GM21737 (cell line): ENCODE measurements around the gene RIN3.

Experiments used
- ATAC-seq: cut with Tn5 transposase; IDR thresholded peaks from one replicate; pipeline ENCODE4 v1.9.1; 2021; ENCODE audit warnings: mild to moderate bottlenecking, moderate library complexity; ENCODE audit not compliant: unreplicated experiment

The RIN3 gene

GRCh38 chr14:92505826-92506225 is 7.8 kb upstream of the RIN3 start:
- ATAC-seq = no peak

GRCh38 chr14:92506231-92506630 is 7.3 kb upstream of the RIN3 start:
- ATAC-seq = no peak

DNA sequence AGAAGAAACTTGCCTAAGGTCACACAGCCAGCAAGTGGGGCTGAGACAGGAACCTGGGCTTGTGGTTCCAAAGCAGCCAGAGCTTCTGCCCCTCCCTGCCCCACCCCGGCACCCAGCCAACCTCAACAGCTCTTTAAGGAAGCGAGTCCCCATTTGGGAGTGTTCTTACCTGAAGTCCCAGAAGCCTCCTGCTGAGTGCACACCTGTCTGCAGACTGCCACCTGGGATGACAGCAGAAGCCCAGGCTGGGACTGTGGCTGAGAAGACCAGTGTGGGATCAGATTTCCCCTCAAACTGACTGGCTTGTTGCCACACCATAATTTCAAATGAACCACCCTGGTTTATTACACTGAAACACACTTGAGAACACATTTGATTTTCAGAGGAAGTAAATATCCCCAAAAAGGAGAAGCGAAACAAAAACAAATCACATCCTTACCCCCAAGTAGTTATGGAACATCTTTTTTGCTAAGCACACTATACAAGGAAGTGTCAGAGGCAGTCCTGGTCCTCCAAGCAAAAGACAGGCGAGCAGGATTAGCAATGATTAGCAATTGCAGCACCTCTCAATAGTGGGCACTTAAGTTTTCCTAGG is 6.3 kb upstream of the RIN3 start:
- ATAC-seq = peak; percentile 51

GRCh38 chr14:92510972-92511371 is 2.6 kb upstream of the RIN3 start:
- ATAC-seq = no peak

- no peak for ATAC-seq
Observed at GRCh38 chr14:92511453-92512238, 1.9 kb upstream of the RIN3 start.

DNA sequence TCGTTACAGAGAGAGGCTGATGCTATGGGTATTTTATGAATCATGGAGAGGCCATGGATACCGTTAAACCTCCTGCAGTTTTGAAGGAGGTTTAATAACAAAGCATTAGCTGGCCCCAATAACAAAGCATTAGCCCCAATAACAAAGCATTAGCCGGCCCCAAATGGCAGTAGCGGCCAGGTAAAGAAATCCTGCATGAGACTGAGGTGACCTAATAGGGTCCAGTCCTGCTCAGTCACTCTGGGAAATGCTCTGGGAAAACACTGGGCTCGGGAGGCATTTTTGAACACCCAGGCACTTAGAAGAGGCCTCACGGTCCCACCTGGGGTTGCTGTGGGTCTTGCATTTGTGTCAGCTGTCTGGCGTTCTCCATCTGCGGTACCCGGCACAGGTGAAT is 776 bp upstream of the RIN3 start:
- no peak for ATAC-seq

- peak; percentile 24 for ATAC-seq
Observed at GRCh38 chr14:92513966-92514843, 624 bp downstream of the RIN3 start.

DNA sequence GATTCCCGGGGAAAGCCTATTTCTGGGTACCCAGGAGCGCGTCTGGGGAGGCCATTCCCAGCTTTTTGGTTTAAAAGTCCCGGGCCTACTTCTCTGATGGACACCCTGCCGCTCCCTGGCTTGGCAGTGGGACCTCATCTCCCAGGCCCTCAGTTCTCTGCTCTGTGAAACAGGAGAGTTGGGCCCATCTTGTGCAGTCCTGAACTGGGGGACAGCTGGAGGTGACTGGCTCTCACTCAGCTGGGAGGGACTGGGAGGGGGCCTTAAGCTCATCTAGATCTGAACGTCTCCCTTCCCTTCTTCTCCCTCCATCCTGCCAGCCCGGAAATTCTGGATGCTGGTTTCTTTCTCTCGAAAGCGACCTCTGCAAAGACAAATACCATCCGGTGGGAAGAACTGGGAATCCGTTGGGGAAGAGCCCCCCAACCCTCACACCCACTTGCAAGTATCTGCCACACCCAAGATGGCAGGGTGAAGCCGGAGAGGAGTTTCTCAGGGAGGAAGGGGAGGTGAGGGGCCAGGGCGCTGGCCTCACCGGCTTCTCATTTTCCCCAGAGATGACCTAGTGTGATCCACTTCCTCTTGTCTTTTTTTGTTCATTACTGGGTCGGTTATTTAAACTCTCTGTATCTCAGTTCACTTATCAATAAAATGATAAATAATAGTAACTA is 1.4 kb downstream of the RIN3 start:
- no peak for ATAC-seq

- no peak for ATAC-seq
Observed at GRCh38 chr14:92515546-92516343, 2.2 kb downstream of the RIN3 start.

GRCh38 chr14:92516344-92516965 is 2.9 kb downstream of the RIN3 start:
- no peak for ATAC-seq

DNA sequence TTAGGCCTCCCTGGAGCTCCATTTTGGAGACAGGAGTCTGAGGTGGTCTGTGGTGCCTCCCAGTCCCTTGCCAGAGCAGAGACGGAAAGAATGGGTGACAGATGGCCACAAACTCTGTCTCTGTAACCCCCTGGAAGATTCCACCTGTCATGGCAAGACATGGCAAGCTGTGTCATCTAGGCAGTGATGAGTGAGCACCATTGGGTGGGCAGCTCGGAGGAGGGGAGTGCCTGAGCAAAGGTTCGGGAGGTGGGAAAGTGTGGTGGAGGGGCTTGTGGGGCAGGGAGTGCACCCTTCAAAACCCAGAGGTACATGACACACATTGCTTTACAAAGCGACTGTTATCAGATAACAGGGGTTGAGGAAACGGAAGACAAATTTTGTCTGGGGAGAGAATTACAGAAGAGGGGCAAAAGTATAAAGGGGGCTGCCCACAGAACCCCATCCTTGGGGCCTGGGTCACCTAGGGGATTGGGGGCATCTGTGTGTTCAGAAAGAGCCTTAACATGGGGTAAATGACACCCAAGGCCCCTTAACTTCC is 3.5 kb downstream of the RIN3 start:
- no peak for ATAC-seq

DNA sequence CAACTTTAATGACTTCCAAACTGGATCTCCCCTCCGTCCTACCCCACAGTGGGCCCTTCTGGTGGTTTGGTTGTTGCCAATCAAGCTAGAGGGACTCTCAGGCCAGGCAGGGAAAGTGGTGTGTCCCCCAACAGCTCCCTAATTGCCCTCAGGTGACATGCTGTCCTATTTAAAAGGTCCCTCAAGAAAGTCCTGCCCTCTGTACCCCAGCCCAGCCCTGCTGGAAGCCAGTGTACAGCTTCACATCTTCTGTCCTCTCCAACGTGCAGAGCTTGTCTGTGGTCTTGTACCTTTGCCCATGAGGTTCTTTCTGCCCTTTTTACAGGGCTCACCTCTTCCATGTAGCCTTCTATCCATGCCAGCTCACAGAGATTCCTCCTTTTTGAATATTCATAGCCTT is 4.2 kb downstream of the RIN3 start:
- no peak for ATAC-seq

GRCh38 chr14:92519246-92520101 is 5.9 kb downstream of the RIN3 start:
- no peak for ATAC-seq

- no peak for ATAC-seq
Observed at GRCh38 chr14:92520102-92521057, 6.8 kb downstream of the RIN3 start.

- ATAC-seq = no peak
Observed at GRCh38 chr14:92521058-92521415, 7.5 kb downstream of the RIN3 start.

DNA sequence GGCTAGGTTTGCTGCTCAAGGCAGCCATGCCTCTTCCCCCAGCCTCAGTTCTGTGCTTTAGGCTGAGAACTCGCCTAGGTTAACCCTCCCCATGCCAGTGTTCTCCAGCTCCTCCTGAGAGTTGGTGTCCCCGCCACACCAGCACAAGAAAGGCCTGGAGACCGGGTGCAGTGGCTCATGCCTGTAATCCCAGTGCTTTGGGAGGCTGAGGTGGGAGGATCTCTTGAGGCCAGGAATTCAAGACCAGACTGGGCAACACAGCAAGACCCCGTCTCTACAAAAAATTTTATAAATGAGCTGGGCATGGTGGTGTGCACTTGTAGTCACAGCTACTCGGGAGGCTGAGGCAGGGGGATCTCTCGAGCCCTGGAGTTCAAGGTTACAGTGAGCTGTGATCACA is 10.2 kb downstream of the RIN3 start:
- no peak for ATAC-seq

- no peak for ATAC-seq
Observed at GRCh38 chr14:92524602-92525185, 11.1 kb downstream of the RIN3 start.
